DOHH2 (cell line): ENCODE data around the gene SUGCT.

Source experiments
- H3F3A ChIP-seq: fragments of 200-600 bp; sonication (generic), shearing (Covaris generic); 2 replicates; pipeline ENCODE4 v1.6.0; 2016; ENCODE audit warnings: antibody characterized with exemption, mild to moderate bottlenecking; ENCODE audit not compliant: control insufficient read depth, insufficient read depth
- H3K27ac ChIP-seq: fragments of 200-600 bp; sonication (generic); 2 replicates; pipeline ENCODE4 v1.5.1; 2014; ENCODE audit warnings: low read depth, mild to moderate bottlenecking, low read length, moderate library complexity
- H3K27me3 ChIP-seq: fragments of 200-600 bp; sonication (generic); 2 replicates; pipeline ENCODE4 v1.6.1; 2014; ENCODE audit warnings: mild to moderate bottlenecking, low read length, mixed read lengths; ENCODE audit not compliant: control insufficient read depth
- H3K36me3 ChIP-seq: fragments of 200-600 bp; sonication (generic); 2 replicates; pipeline ENCODE4 v1.6.1; 2014; ENCODE audit warnings: mild to moderate bottlenecking, low read length, moderate library complexity, mixed read lengths; ENCODE audit not compliant: control insufficient read depth
- H3K4me1 ChIP-seq: fragments of 200-600 bp; sonication (generic); 2 replicates; pipeline ENCODE4 v1.6.1; 2014; ENCODE audit warnings: mild to moderate bottlenecking, low read length, mixed read lengths; ENCODE audit not compliant: control insufficient read depth
- H3K4me2 ChIP-seq: fragments of 200-600 bp; sonication (generic); 2 replicates; pipeline ENCODE4 v1.6.0; 2014; ENCODE audit warnings: mild to moderate bottlenecking, low read length, moderate library complexity
- H3K4me3 ChIP-seq: fragments of 200-600 bp; sonication (generic); 2 replicates; pipeline ENCODE4 v1.5.1; 2014; ENCODE audit warnings: mild to moderate bottlenecking, low read length, mixed read lengths
- H3K79me2 ChIP-seq: fragments of 200-600 bp; sonication (generic); 2 replicates; pipeline ENCODE4 v1.6.1; 2014; ENCODE audit warnings: mild to moderate bottlenecking, low read length, mixed read lengths; ENCODE audit not compliant: control insufficient read depth
- H3K9me2 ChIP-seq: fragments of 200-600 bp; sonication (generic); replicated peaks from 2 replicates; pipeline ENCODE4 v1.6.1; 2014; ENCODE audit warnings: mild to moderate bottlenecking, low read length, mixed read lengths; ENCODE audit not compliant: control insufficient read depth
- H3K9me3 ChIP-seq: fragments of 200-600 bp; sonication (generic); 2 replicates; pipeline ENCODE4 v1.6.1; 2014; ENCODE audit warnings: antibody characterized with exemption, low read length, mixed read lengths; ENCODE audit not compliant: control insufficient read depth, insufficient read depth
- H4K20me1 ChIP-seq: fragments of 200-600 bp; sonication (generic); 2 replicates; pipeline ENCODE4 v1.6.0; 2014; ENCODE audit warnings: low read depth, mild to moderate bottlenecking, antibody characterized with exemption, low read length, moderate library complexity; ENCODE audit not compliant: control insufficient read depth, insufficient read depth
- EZH2phosphoT487 ChIP-seq: fragments of 200-600 bp; sonication (generic); IDR thresholded peaks from 2 replicates; pipeline ENCODE4 v1.6.1; 2017; ENCODE audit warnings: borderline replicate concordance, mild to moderate bottlenecking, antibody characterized with exemption, low read length, moderate library complexity, mixed read lengths
- TF ChIP-seq, protein P1 (sequence below): fragments of 200-600 bp; sonication (generic); IDR thresholded peaks from one replicate; pipeline ENCODE4 v1.5.1; 2014; ENCODE audit warnings: antibody characterized with exemption, mild to moderate bottlenecking, low read depth, low read length; ENCODE audit not compliant: poor library complexity, severe bottlenecking

The SUGCT gene

DNA sequence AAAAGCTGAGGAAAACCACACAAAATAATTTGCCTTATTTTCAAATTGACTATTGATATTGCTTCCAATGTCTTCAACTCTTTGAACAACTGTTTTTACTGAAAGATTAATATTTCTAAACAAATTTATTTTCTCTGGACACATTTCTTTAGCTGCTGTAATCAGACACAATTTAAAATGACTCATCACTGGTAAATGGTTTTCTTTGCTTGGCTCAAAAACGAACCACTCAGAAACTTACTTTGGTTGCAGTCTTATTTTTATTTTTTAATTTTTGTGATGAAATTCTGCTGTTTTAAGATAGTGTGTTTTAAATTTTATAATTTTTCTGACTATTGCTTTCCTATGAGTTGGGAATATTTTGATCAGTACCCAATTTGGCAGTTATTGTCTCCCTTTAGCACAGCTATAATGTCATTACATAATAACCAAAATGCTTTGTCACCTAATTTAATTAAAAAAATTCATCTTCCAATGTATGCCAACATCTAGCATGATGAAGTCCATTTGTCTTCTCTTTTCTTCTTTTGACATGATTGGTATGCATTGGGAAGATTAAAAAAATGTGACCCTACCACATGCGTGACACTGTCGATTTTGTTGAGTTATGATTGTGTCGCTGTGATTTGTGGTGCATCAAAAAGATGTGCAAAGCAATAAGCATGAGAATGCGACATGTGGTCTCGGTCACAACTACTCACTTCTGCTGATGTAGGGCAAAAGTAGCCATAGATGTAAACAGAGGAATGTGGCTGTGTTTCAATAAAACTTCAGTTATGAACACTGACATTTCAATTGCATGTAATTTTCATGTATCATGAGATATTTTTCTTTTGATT lies 222.3 kb downstream of the SUGCT start:
- TF ChIP-seq, protein P1, sequence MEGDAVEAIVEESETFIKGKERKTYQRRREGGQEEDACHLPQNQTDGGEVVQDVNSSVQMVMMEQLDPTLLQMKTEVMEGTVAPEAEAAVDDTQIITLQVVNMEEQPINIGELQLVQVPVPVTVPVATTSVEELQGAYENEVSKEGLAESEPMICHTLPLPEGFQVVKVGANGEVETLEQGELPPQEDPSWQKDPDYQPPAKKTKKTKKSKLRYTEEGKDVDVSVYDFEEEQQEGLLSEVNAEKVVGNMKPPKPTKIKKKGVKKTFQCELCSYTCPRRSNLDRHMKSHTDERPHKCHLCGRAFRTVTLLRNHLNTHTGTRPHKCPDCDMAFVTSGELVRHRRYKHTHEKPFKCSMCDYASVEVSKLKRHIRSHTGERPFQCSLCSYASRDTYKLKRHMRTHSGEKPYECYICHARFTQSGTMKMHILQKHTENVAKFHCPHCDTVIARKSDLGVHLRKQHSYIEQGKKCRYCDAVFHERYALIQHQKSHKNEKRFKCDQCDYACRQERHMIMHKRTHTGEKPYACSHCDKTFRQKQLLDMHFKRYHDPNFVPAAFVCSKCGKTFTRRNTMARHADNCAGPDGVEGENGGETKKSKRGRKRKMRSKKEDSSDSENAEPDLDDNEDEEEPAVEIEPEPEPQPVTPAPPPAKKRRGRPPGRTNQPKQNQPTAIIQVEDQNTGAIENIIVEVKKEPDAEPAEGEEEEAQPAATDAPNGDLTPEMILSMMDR: no peak
- TF ChIP-seq EZH2phosphoT487: no peak
- Histone ChIP-seq H3K27me3 (no peaks in the 10 kb centered on the region), H3K4me2 (no peak overlapping the region), H3K9me3 (no peaks in the 10 kb centered on the region), H3K9me2 (no peaks in the 10 kb centered on the region), H3K36me3 (no peaks in the 10 kb centered on the region), H3F3A (no peaks in the 10 kb centered on the region), H3K79me2 (no peaks in the 10 kb centered on the region), H3K4me1 (no peaks in the 10 kb centered on the region), H4K20me1 (no peaks in the 10 kb centered on the region), H3K27ac (no peak overlapping the region), H3K4me3 (no peak overlapping the region)

DNA sequence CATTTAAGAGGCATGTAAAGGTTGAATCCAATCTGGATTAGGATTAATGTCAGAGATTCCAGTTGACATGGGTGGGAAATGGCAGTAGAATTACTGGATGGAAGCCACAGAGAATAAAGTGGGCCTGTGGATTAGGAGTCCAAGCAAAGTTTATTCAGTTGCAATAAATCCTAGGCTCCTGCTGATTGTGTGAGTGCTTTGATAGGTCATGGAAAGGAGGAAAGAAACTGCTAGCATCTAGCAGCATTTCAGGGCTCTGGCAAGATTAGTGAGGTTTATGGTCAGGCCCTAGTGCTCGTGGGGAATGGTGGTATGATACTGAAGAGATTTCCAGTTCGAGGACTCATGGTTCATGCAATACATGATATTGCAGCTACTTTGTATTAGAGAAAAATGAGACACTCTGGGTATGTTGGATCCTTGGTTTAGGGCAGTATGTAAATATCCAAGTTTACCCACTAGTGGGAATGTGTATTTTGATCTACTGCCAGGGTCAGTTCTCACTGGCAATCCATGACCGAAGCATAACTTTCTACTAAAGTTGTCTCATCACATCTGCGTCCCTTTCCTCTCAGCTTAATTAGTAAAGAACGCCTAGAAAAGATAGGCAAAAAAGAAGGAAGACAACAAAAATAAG lies 235.0 kb downstream of the SUGCT start:
- H3K4me1 ChIP-seq: no peaks in the 10 kb centered on the region
- TF ChIP-seq, protein P1: no peak
- no peak for TF ChIP-seq EZH2phosphoT487

DNA sequence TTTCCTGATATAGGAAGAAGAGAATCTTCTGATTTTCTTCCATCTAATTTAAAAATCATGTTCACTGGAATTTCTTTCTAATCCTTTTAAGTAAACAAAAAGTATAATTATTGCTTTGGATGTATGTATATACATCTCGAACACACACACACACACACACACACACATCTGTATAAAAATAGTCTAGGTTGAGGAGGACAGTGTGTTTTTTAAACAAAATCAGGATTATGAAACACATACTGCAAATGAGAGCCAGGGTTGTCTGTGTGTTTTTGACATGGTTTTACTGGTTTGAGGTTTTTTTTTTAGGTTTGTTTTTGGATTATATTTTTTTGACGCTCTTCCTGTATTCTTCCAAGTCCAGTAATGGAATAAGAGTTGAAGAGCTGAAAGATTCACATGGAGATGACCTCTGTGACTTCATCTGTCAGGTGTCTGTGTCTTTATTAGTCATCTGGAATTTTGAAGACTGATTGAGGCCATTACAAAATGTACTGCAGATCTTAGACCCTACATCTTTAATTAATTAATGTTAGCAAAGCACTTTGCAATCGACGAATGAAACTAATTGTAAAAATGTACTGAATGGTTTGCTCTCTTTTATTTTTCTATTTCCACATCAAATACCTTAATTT lies 237.1 kb downstream of the SUGCT start:
- Histone ChIP-seq H3K9me3 (no peaks in the 10 kb centered on the region), H3K36me3 (no peaks in the 10 kb centered on the region), H4K20me1 (no peaks in the 10 kb centered on the region), H3F3A (no peaks in the 10 kb centered on the region), H3K4me1 (no peaks in the 10 kb centered on the region), H3K79me2 (no peaks in the 10 kb centered on the region), H3K4me2 (no peak overlapping the region), H3K9me2 (no peaks in the 10 kb centered on the region), H3K27ac (no peak overlapping the region), H3K4me3 (no peak overlapping the region), H3K27me3 (no peaks in the 10 kb centered on the region)
- TF ChIP-seq EZH2phosphoT487: no peak
- TF ChIP-seq, protein P1: no peak

More for the DNA sequence above, 235.0 kb downstream of the SUGCT start:
- no peak overlapping the region for H3K4me2 ChIP-seq
- H3K79me2 ChIP-seq: no peaks in the 10 kb centered on the region
- H3K9me2 ChIP-seq: no peaks in the 10 kb centered on the region
- no peaks in the 10 kb centered on the region for H3K27me3 ChIP-seq
- H3K9me3 ChIP-seq: no peaks in the 10 kb centered on the region
- no peak overlapping the region for H3K4me3 ChIP-seq
- no peaks in the 10 kb centered on the region for H3K36me3 ChIP-seq
- no peaks in the 10 kb centered on the region for H4K20me1 ChIP-seq
- H3K27ac ChIP-seq: no peak overlapping the region
- no peaks in the 10 kb centered on the region for H3F3A ChIP-seq
